ENCODE measurements around the gene CCDC40. TPM values are rescaled to one million over a fixed set of nuclear protein-coding genes. Genes with fewer than 3 reads are reported as not detected.

The CCDC40 gene
- total and polyA plus RNA-seq, 4 experiments from 2014 or later = 0.28 to 1.3 TPM; not detected in 2

DNA sequence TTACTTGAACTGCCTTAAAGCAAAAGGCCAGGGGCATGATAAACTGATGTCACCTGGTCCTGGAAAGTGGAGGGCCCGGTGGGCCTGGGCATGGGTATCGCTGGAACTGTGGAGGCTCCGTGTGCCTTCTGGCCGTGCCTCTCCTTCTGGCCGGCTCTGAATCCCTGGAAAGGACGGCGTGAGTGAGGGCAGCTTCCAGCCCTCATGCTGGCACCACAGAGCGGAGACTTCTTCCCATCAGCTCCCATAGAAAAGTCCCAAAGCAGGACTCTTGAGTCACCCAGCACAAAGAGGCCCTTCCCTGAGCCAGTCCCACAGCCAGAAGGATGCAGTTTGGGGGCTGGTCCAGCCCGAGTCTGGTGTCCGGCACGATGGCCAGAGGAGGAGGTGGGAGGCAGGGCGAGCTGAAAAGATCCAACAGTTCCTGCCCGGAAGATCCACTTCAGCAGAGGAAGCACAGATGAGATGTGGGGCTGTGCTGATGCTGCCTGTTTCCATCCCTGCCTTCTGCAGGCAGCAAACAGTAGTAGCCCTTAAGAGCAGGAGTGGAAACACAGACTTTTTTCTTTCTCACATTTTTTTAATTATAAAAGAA lies 72.7 kb downstream of the CCDC40 start:
- no peaks in the 10 kb centered on the region for H3K36me3 ChIP-seq (ENCODE audit: insufficient read depth, low read length)
- H3K27ac Mint-ChIP-seq = no peak overlapping the region
- no peaks in the 10 kb centered on the region for H3K27me3 Mint-ChIP-seq
- no peak overlapping the region for H3K4me3 Mint-ChIP-seq
- DNase-seq = no peak
- POLR2A ChIA-PET (ENCODE audit: partially characterized antibody) = interaction anchor here (1.3 kb wide), 1 partner anchor 8 kb away, joined by 5 read pairs; the partner anchor contains the start of gene GAA
- no peak overlapping the region for H3K27ac ChIP-seq (ENCODE audit: low read depth, low read length)
- CTCF ChIA-PET (ENCODE audit: partially characterized antibody) = interaction anchor here (2.5 kb wide), 1 partner anchor 8 kb away, joined by 7 read pairs; the partner anchor contains the start of gene GAA
- intact Hi-C loops (cut with micrococcal nuclease) = no loop called here
- no peaks in the 10 kb centered on the region for H3K4me1 Mint-ChIP-seq
- H3K4me1 ChIP-seq (ENCODE audit: insufficient read depth, low read length) = no peaks in the 10 kb centered on the region
- H3K36me3 Mint-ChIP-seq = no peaks in the 10 kb centered on the region
- no peaks in the 10 kb centered on the region for H3K9me3 Mint-ChIP-seq
- no peaks in the 10 kb centered on the region for H3K9me3 ChIP-seq (ENCODE audit: control insufficient read depth in 1 of 2, low read length in 2 of 2)
- no peaks in the 10 kb centered on the region for H3K27me3 ChIP-seq (ENCODE audit: insufficient read depth, low read length)
- H3K4me3 ChIP-seq (ENCODE audit: low read length in 2 of 2) = no peak overlapping the region

- DNase-seq = no peak
- POLR2A ChIA-PET (ENCODE audit: partially characterized antibody) = interaction anchor here (1.3 kb wide), 1 partner anchor 8 kb away, joined by 5 read pairs; the partner anchor contains the start of gene GAA
- intact Hi-C loops (cut with micrococcal nuclease) = no loop called here
Observed at GRCh38 chr17:80109713-80110446, 73.4 kb downstream of the CCDC40 start.

DNA sequence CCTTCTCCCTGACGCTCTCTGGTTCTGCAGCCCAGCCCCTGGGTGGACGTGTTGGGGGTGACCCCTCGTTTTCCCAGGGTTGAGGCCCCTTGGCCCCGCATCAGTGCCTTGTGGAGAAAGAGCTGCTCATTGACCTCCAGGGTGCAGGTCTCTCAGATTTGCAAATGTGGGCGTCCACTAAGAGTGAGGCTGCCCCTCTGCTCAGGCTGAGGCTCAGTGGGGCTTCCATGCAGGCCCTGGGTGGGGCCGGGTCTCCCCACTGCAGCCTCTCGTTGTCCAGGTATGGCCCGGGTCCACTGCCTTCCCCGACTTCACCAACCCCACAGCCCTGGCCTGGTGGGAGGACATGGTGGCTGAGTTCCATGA lies 74.0 kb downstream of the CCDC40 start:
- H3K27me3 Mint-ChIP-seq = no peaks in the 10 kb centered on the region
- no peak overlapping the region for H3K4me3 Mint-ChIP-seq
- Histone ChIP-seq H3K36me3 (ENCODE audit: insufficient read depth, low read length) (no peaks in the 10 kb centered on the region), H3K27me3 (ENCODE audit: insufficient read depth, low read length) (no peaks in the 10 kb centered on the region), H3K4me1 (ENCODE audit: insufficient read depth, low read length) (no peaks in the 10 kb centered on the region), H3K27ac (ENCODE audit: low read depth, low read length) (no peak overlapping the region), H3K4me3 (ENCODE audit: low read length in 2 of 2) (no peak overlapping the region), H3K9me3 (ENCODE audit: control insufficient read depth in 1 of 2, low read length in 2 of 2) (no peaks in the 10 kb centered on the region)
- H3K36me3 Mint-ChIP-seq = no peaks in the 10 kb centered on the region
- intact Hi-C loops (cut with micrococcal nuclease) = no loop called here
- ChIA-PET POLR2A (ENCODE audit: partially characterized antibody) (interaction anchor here (1.3 kb wide), 1 partner anchor 9 kb away, joined by 5 read pairs; the partner anchor contains the start of gene GAA), CTCF (ENCODE audit: partially characterized antibody) (interaction anchor here (2.5 kb wide), 1 partner anchor 9 kb away, joined by 7 read pairs; the partner anchor contains the start of gene GAA)
- H3K4me1 Mint-ChIP-seq = no peaks in the 10 kb centered on the region
- H3K9me3 Mint-ChIP-seq = peaks cover 0 to 3% (median 0%) of the 10 kb centered on the region in 8 donors
- no peak for DNase-seq
- H3K27ac Mint-ChIP-seq = no peak overlapping the region

More at GRCh38 chr17:80109713-80110446, 73.4 kb downstream of the CCDC40 start:
- Mint-ChIP-seq H3K36me3 (no peaks in the 10 kb centered on the region), H3K4me1 (no peaks in the 10 kb centered on the region), H3K27ac (no peak overlapping the region), H3K27me3 (no peaks in the 10 kb centered on the region), H3K4me3 (no peak overlapping the region), H3K9me3 (no peaks in the 10 kb centered on the region)
- Histone ChIP-seq H3K27me3 (ENCODE audit: insufficient read depth, low read length) (no peaks in the 10 kb centered on the region), H3K9me3 (ENCODE audit: control insufficient read depth in 1 of 2, low read length in 2 of 2) (no peaks in the 10 kb centered on the region), H3K4me3 (ENCODE audit: low read length in 2 of 2) (no peak overlapping the region), H3K4me1 (ENCODE audit: insufficient read depth, low read length) (no peaks in the 10 kb centered on the region), H3K36me3 (ENCODE audit: insufficient read depth, low read length) (no peaks in the 10 kb centered on the region), H3K27ac (ENCODE audit: low read depth, low read length) (no peak overlapping the region)
- CTCF ChIA-PET (ENCODE audit: partially characterized antibody) = interaction anchor here (2.5 kb wide), 1 partner anchor 8 kb away, joined by 7 read pairs; the partner anchor contains the start of gene GAA

DNA sequence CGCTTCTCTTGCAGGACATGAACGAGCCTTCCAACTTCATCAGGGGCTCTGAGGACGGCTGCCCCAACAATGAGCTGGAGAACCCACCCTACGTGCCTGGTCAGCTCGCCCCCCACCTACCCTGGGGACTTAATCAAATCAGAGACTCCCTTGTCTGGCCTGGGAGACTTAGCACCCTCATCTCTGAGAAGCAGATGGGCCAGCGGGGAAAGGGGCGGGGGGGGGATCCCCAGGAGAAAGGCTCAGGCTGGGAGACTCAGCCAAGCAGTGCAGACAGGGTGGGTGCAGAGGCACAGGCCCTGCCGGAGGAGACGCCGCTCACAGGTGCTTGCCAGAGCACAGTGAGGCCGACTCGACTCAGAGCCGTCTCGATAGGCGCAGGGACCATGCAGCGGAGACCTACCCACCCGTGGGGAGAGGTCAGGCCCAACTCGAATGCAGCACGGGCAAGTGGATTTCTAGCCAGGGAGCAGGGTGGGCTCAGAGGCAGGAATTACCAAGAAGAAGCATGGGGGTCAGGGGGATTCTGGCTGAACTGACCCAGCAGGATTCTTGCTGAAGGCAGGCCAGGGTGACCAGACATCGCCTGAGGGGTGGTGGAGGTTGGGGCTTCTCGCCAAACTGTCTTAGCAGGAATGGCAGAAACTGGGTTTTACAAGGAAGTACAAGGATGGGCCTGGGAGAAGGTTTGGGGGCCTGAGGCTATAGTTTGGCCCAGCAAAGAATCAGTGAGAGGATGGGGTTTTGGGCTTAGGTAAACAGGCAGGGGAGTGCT lies 74.7 kb downstream of the CCDC40 start:
- H3K27me3 Mint-ChIP-seq = no peaks in the 10 kb centered on the region
- H3K9me3 ChIP-seq (ENCODE audit: control insufficient read depth in 1 of 2, low read length in 2 of 2) = no peaks in the 10 kb centered on the region
- intact Hi-C loops (cut with micrococcal nuclease) = no loop called here
- no peak overlapping the region for H3K27ac ChIP-seq (ENCODE audit: low read depth, low read length)
- POLR2A ChIA-PET (ENCODE audit: partially characterized antibody) = no interaction called here
- no peaks in the 10 kb centered on the region for H3K27me3 ChIP-seq (ENCODE audit: insufficient read depth, low read length)
- CTCF ChIA-PET (ENCODE audit: partially characterized antibody) = interaction anchor here (2.5 kb wide), 1 partner anchor 10 kb away, joined by 7 read pairs; the partner anchor contains the start of gene GAA
- H3K4me1 ChIP-seq (ENCODE audit: insufficient read depth, low read length) = no peaks in the 10 kb centered on the region
- H3K36me3 Mint-ChIP-seq = no peaks in the 10 kb centered on the region
- no peaks in the 10 kb centered on the region for H3K4me1 Mint-ChIP-seq
- H3K36me3 ChIP-seq (ENCODE audit: insufficient read depth, low read length) = no peaks in the 10 kb centered on the region
- no peak for DNase-seq
- no peak overlapping the region for H3K4me3 Mint-ChIP-seq
- H3K9me3 Mint-ChIP-seq = peaks cover 0 to 6% (median 0%) of the 10 kb centered on the region in 8 donors
- no peak overlapping the region for H3K4me3 ChIP-seq (ENCODE audit: low read length in 2 of 2)
- H3K27ac Mint-ChIP-seq = no peak overlapping the region

- H3K27me3 ChIP-seq (ENCODE audit: insufficient read depth, low read length) = no peaks in the 10 kb centered on the region
- H3K4me1 ChIP-seq (ENCODE audit: insufficient read depth, low read length) = no peaks in the 10 kb centered on the region
- H3K36me3 ChIP-seq (ENCODE audit: insufficient read depth, low read length) = no peaks in the 10 kb centered on the region
- Mint-ChIP-seq H3K27ac (no peak overlapping the region), H3K36me3 (no peaks in the 10 kb centered on the region), H3K4me3 (no peak overlapping the region), H3K9me3 (peaks cover 0 to 6% (median 0%) of the 10 kb centered on the region in 8 donors), H3K4me1 (no peaks in the 10 kb centered on the region), H3K27me3 (no peaks in the 10 kb centered on the region)
- ChIA-PET POLR2A (ENCODE audit: partially characterized antibody) (interaction anchor here (1.1 kb wide), 1 partner anchor 10 kb away, joined by 4 read pairs; the partner anchor contains the start of gene GAA), CTCF (ENCODE audit: partially characterized antibody) (no interaction called here)
- no peak overlapping the region for H3K27ac ChIP-seq (ENCODE audit: low read depth, low read length)
- intact Hi-C loops (cut with micrococcal nuclease) = no loop called here
- no peaks in the 10 kb centered on the region for H3K9me3 ChIP-seq (ENCODE audit: control insufficient read depth in 1 of 2, low read length in 2 of 2)
- no peak overlapping the region for H3K4me3 ChIP-seq (ENCODE audit: low read length in 2 of 2)
- no peak for DNase-seq
Observed at GRCh38 chr17:80111702-80112470, 75.4 kb downstream of the CCDC40 start.

DNA sequence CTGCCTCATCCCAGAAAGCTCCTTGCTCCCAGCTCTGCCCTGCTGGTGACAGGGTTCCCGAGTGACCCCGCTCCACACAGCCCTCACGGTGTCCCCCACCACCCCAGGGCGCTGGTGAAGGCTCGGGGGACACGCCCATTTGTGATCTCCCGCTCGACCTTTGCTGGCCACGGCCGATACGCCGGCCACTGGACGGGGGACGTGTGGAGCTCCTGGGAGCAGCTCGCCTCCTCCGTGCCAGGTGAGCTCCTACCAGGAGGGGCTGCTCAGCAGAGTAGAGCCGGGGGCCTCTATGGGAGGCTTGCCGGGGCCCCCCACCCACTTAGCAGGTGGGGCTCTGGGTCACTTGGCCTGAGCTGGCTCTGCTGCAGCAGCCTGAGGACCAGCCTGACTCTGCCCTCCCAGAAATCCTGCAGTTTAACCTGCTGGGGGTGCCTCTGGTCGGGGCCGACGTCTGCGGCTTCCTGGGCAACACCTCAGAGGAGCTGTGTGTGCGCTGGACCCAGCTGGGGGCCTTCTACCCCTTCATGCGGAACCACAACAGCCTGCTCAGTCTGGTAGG lies 76.1 kb downstream of the CCDC40 start:
- Mint-ChIP-seq H3K4me1 (no peaks in the 10 kb centered on the region), H3K36me3 (no peaks in the 10 kb centered on the region), H3K27me3 (no peaks in the 10 kb centered on the region), H3K27ac (no peak overlapping the region), H3K4me3 (no peak overlapping the region), H3K9me3 (peaks cover 0 to 6% (median 0%) of the 10 kb centered on the region in 8 donors)
- no peaks in the 10 kb centered on the region for H3K4me1 ChIP-seq (ENCODE audit: insufficient read depth, low read length)
- CTCF ChIA-PET (ENCODE audit: partially characterized antibody) = no interaction called here
- H3K36me3 ChIP-seq (ENCODE audit: insufficient read depth, low read length) = no peaks in the 10 kb centered on the region
- no peak overlapping the region for H3K4me3 ChIP-seq (ENCODE audit: low read length in 2 of 2)
- no peak overlapping the region for H3K27ac ChIP-seq (ENCODE audit: low read depth, low read length)
- H3K27me3 ChIP-seq (ENCODE audit: insufficient read depth, low read length) = no peaks in the 10 kb centered on the region
- DNase-seq = no peak
- POLR2A ChIA-PET (ENCODE audit: partially characterized antibody) = interaction anchor here (1.1 kb wide), 1 partner anchor 11 kb away, joined by 4 read pairs; the partner anchor contains the start of gene GAA
- intact Hi-C loops (cut with micrococcal nuclease) = no loop called here
- H3K9me3 ChIP-seq (ENCODE audit: control insufficient read depth in 1 of 2, low read length in 2 of 2) = no peaks in the 10 kb centered on the region

Data from CD4-positive, alpha-beta memory T cell (primary cell).